GM10847 (cell line): ENCODE results near the gene APOH.

ENCODE experiments used
- POLR2A ChIP-seq: IDR thresholded peaks from 2 replicates; pipeline ENCODE4 v1.6.1; 2011; ENCODE audit not compliant: insufficient read length; ENCODE audit errors: extremely low read depth

Gene APOH

GRCh38 chr17:66178642-66179041 lies 50.6 kb downstream of the APOH start:
- no peak for TF ChIP-seq POLR2A

DNA sequence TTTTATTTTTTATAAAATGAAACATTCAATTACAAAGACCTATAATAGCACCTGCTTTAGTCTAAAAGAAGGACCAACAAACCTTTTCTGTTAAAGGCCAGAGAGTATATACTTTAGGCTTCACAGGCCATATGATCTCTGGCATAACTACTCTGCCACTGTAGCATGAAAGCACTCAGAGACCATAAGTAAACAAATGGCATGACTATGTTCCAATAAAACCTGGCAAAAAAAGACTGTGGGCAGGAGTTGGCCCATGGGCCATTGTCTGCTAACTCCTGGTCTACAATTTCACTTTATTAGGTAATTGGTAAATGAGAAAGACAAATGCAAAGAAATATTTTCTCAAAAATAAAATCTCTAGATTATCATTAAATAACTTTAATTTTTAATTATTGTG lies 52.2 kb downstream of the APOH start:
- TF ChIP-seq POLR2A = no peak

- no peak for TF ChIP-seq POLR2A
Measured at GRCh38 chr17:66175892-66176291, 53.3 kb downstream of the APOH start.

DNA sequence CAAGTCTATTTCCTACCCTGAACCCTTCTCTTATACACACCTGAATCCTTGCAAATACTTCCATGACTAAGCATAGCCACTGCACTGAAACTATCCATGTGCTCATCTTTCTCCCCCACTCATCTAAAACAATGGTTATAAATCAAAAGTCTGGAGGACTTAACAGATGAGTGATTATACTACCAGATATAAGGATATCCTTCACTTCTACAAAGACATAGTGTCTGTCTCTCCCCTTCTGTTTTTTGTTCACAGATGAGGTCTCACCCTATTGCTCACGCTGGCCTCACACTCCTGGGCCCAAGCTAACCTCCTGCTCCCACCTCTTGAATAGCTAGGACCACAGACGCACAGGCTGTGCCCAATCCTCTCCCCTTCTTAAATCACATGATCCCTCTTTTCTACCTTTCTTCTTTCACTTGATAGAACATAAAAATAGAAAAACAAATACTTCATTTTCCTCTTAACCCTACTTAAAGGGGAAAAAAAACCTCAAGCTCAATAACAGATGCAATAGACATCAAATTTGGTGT lies 56.5 kb downstream of the APOH start:
- no peak for TF ChIP-seq POLR2A

GRCh38 chr17:66172144-66172543 lies 57.1 kb downstream of the APOH start:
- no peak for TF ChIP-seq POLR2A

- no peak for TF ChIP-seq POLR2A
Measured at GRCh38 chr17:66171692-66172091, 57.5 kb downstream of the APOH start.

DNA sequence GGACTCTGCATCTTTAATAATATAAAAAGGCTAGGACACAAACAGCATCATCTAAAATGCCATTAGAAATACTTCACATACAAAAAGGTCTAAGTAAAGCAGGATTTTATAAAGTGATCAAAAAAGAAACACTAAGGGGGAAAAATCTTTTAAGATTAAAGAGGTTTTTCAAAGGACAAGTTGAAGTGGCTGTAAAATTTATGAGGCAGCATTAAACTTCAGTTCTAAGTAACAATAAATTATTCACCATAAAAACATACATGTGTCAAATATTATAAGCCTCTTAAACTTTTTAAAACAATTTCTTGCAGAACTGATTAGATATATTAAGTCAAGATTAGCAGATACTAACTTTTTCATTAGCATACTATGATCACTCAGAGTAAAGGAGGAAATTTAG lies 58.0 kb downstream of the APOH start:
- no peak for TF ChIP-seq POLR2A

GRCh38 chr17:66169839-66170238 lies 59.4 kb downstream of the APOH start:
- TF ChIP-seq POLR2A = no peak

GRCh38 chr17:66167189-66167815 lies 61.9 kb downstream of the APOH start:
- no peak for TF ChIP-seq POLR2A

- no peak for TF ChIP-seq POLR2A
Measured at GRCh38 chr17:66165537-66166123, 63.6 kb downstream of the APOH start.
